Measurements from ENCODE around the gene PPDPF. TPM values are rescaled to one million over a fixed set of nuclear protein-coding genes. Genes with fewer than 3 reads are reported as not detected.

PPDPF gene
- total and polyA plus RNA-seq, 2 donors (not counting 1 experiment from before 2014, with no cell fraction given), result 34.0 to 58.0 TPM

DNA sequence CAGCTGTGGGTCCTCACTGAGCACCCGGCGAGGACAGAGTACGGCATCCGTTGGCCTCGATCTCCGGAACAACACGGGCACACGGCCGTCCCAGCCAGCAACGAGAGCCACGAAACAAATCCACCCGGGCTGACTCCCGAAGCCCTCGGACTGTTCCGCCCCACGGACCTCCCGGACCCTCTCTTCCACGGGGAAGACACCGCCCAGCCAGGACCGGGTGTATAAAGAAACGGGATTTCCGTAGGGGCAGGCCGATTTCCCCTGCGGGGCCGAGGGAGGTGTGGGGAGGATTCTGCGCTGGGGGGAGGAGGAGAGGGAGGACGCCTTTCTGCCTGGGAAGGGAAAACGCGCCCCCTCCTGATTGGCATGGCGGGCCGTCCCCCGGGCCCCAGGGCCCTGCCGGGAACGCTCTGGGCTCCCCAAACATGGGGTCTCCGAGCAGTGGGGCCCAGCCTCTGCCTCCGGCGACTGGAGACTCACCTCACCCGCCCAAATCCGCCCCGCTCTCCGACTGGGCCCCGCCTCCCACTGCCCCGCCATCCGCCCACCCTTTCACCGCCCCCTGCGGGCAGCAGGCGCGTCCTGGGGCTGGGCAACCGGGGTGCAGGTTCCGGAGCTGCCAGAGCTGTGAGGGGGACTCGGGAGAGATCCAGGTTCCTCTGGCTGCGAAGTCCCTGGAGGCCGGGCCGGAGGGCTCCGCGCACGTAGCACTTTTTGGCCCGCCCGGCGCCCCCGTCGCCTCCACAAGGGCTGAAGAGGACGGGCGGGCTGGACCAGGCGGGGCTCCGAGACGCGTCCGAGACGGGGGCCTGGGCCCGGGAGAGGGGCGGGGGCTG lies 679 bp upstream of the PPDPF start:
- peak; percentile 46 to 49 for DNase-seq (ENCODE audit: low read depth in 2 of 2)
- Histone ChIP-seq H3K79me2 (ENCODE audit: control insufficient read depth, insufficient read depth, low read length) (peaks cover 14% of the 10 kb centered on the region), H3K9me3 (ENCODE audit: control insufficient read depth, insufficient read depth, low read depth, low read length) (no peaks in the 10 kb centered on the region), H2AFZ (ENCODE audit: low read length) (peak overlapping the region; percentile 62), H3K4me3 (replicated peaks in 1 of 4; ENCODE audit: control extremely low read depth in 1 of 4, insufficient read depth in 1 of 4, low read depth in 3 of 4, low read length in 4 of 4) (peak overlapping the region; percentile 54 to 92 (median 62)), H3K27me3 (ENCODE audit: control insufficient read depth, insufficient read depth, low read length) (no peaks in the 10 kb centered on the region), H3K27ac (ENCODE audit: insufficient read depth, low read length) (peak overlapping the region; percentile 27), H3K4me2 (ENCODE audit: extremely low read depth, insufficient read depth, low read length) (peak overlapping the region; percentile 87), H3K4me1 (ENCODE audit: control insufficient read depth, extremely low read depth, insufficient read depth, low read length) (peaks cover 2% of the 10 kb centered on the region), H3K36me3 (ENCODE audit: control insufficient read depth, insufficient read depth, low read length) (peaks cover 5% of the 10 kb centered on the region), H3K9ac (ENCODE audit: insufficient read depth, low read length) (peak overlapping the region; percentile 81), H4K20me1 (ENCODE audit: control insufficient read depth, extremely low read depth, insufficient read depth, low read length) (no peaks in the 10 kb centered on the region)
- TF ChIP-seq CTCF (conservative IDR thresholded peaks at IDR 0.05 in 1 of 2, IDR thresholded peaks at IDR 0.05 in 1 of 2; ENCODE audit: low read depth in 1 of 2, low read length in 2 of 2) (peak; percentile 24 to 25), EZH2 (IDR thresholded peaks at IDR 0.05; ENCODE audit: low read length, missing control alignments) (no peak)

DNA sequence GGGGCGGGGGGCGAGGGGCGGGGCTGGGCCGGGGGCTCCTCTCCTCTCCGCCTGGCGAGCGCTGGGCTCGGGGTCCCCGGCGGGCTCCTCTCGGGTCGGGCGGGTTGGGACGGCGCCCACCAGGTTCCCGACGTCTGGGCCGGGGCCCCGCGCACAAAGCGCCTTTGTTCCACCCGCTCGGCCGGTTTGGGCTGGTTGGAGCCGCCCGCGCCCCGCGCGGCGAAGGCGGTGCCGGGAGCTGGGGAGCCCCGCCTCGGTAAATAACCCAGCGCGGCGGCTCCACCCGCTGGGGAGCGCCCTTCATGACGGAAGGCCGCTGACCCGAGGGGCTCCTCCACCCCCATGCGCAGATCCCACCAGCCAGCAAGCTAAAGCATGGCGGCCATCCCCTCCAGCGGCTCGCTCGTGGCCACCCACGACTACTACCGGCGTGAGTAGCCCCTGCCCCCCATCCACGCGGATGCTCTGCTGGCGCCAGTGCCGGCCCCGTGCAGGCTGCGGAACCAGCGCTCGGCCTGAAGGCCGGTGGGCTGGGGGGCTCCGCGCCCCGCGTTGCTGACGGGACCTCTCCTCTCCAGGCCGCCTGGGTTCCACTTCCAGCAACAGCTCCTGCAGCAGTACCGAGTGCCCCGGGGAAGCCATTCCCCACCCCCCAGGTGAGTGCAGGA lies 503 bp downstream of the PPDPF start:
- DNase-seq (ENCODE audit: low read depth in 2 of 2), result peak; percentile 50 to 65
- peaks cover 2% of the 10 kb centered on the region for H3K4me1 ChIP-seq (ENCODE audit: control insufficient read depth, extremely low read depth, insufficient read depth, low read length)
- no peak overlapping the region for H2AFZ ChIP-seq (ENCODE audit: low read length)
- H3K79me2 ChIP-seq (ENCODE audit: control insufficient read depth, insufficient read depth, low read length), result peaks cover 14% of the 10 kb centered on the region
- H3K27me3 ChIP-seq (ENCODE audit: control insufficient read depth, insufficient read depth, low read length), result no peaks in the 10 kb centered on the region
- peak overlapping the region; percentile 79 for H3K27ac ChIP-seq (ENCODE audit: insufficient read depth, low read length)
- no peaks in the 10 kb centered on the region for H4K20me1 ChIP-seq (ENCODE audit: control insufficient read depth, extremely low read depth, insufficient read depth, low read length)
- peaks cover 5% of the 10 kb centered on the region for H3K36me3 ChIP-seq (ENCODE audit: control insufficient read depth, insufficient read depth, low read length)
- no peak for TF ChIP-seq CTCF (conservative IDR thresholded peaks at IDR 0.05 in 1 of 2, IDR thresholded peaks at IDR 0.05 in 1 of 2; ENCODE audit: low read depth in 1 of 2, low read length in 2 of 2)
- TF ChIP-seq EZH2 (IDR thresholded peaks at IDR 0.05; ENCODE audit: low read length, missing control alignments), result no peak
- peak overlapping the region; percentile 75 for H3K4me2 ChIP-seq (ENCODE audit: extremely low read depth, insufficient read depth, low read length)
- peak overlapping the region; percentile 69 to 92 (median 92) for H3K4me3 ChIP-seq (replicated peaks in 1 of 4; ENCODE audit: control extremely low read depth in 1 of 4, insufficient read depth in 1 of 4, low read depth in 3 of 4, low read length in 4 of 4)
- H3K9me3 ChIP-seq (ENCODE audit: control insufficient read depth, insufficient read depth, low read depth, low read length), result no peaks in the 10 kb centered on the region
- H3K9ac ChIP-seq (ENCODE audit: insufficient read depth, low read length), result peak overlapping the region; percentile 81

DNA sequence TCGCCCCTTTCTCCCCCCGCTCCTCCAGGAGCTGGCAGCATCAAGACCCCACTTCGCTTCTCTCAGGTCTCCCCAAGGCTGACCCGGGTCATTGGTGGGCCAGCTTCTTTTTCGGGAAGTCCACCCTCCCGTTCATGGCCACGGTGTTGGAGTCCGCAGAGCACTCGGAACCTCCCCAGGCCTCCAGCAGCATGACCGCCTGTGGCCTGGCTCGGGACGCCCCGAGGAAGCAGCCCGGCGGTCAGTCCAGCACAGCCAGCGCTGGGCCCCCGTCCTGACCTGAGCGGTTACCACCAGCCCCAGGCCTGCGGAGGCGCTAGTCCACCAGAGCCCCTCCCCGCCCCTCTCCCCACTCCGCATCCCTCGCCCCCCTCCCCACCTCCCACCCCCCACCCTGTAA lies 1.0 kb downstream of the PPDPF start:
- Histone ChIP-seq H3K4me1 (ENCODE audit: control insufficient read depth, extremely low read depth, insufficient read depth, low read length) (peaks cover 2% of the 10 kb centered on the region), H3K79me2 (ENCODE audit: control insufficient read depth, insufficient read depth, low read length) (peaks cover 14% of the 10 kb centered on the region), H3K27ac (ENCODE audit: insufficient read depth, low read length) (peak overlapping the region; percentile 79), H3K36me3 (ENCODE audit: control insufficient read depth, insufficient read depth, low read length) (peaks cover 5% of the 10 kb centered on the region), H3K27me3 (ENCODE audit: control insufficient read depth, insufficient read depth, low read length) (no peaks in the 10 kb centered on the region), H3K9me3 (ENCODE audit: control insufficient read depth, insufficient read depth, low read depth, low read length) (no peaks in the 10 kb centered on the region), H3K4me3 (replicated peaks in 1 of 4; ENCODE audit: control extremely low read depth in 1 of 4, insufficient read depth in 1 of 4, low read depth in 3 of 4, low read length in 4 of 4) (peak overlapping the region; percentile 69 to 92 (median 92)), H2AFZ (ENCODE audit: low read length) (no peak overlapping the region), H3K9ac (ENCODE audit: insufficient read depth, low read length) (peak overlapping the region; percentile 81), H3K4me2 (ENCODE audit: extremely low read depth, insufficient read depth, low read length) (peak overlapping the region; percentile 75), H4K20me1 (ENCODE audit: control insufficient read depth, extremely low read depth, insufficient read depth, low read length) (no peaks in the 10 kb centered on the region)
- DNase-seq (ENCODE audit: low read depth in 2 of 2), result no peak
- TF ChIP-seq CTCF (conservative IDR thresholded peaks at IDR 0.05 in 1 of 2, IDR thresholded peaks at IDR 0.05 in 1 of 2; ENCODE audit: low read depth in 1 of 2, low read length in 2 of 2) (no peak), EZH2 (IDR thresholded peaks at IDR 0.05; ENCODE audit: low read length, missing control alignments) (no peak)
